Measurements from ENCODE around the gene NDUFB2. TPM values are rescaled to one million over a fixed set of nuclear protein-coding genes. Genes with fewer than 3 reads are reported as not detected.
"Not testable (repeated sequence)": the region's sequence is repeated elsewhere in the genome, so short reads cannot be mapped to it uniquely, and the experiment has no call there.

The NDUFB2 gene
- total and polyA plus RNA-seq, 7 experiments from 2014 or later, result 88.3 to 507 (median 94.9) TPM

DNA sequence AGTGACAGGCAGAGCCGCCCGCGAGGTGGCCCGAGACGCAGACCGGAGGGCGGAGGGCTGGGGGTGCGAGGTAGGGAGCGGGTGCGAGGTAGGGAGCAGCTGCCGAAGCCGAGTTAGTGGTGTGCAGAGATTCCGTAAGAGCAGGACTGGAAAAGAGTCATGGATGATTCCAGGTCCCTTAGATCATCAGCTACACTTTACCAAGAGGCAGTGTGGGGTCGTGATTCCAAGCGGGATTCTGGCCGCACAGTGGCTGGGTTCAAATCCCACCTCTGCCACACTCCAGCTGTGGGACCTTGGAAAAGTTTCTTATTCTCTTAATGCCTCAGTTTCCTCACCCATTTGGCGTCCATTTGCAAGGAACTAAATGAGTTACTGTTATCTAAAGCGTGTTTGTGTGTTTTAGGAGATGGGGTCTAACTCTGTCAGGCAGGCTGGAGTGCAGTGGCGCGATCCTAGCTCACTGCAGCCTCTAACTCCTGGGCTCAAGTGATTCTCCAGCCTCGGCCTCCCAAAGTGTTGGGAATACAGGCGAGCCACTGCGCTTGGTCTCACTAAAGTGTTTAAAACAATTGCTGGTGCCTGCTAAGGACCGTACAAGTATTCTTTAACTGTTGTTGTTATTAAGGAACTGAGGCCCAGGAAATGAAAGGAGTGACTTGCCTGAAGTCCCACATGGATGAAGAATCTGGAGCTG is 1.1 kb downstream of the NDUFB2 start:
- no peaks in the 10 kb centered on the region for H3K27me3 Mint-ChIP-seq
- peaks cover 0 to 11% (median 4%) of the 10 kb centered on the region in 5 donors for H3K36me3 Mint-ChIP-seq
- peaks cover 0 to 4% (median 0%) of the 10 kb centered on the region in 11 donors for H3K9me3 Mint-ChIP-seq
- peak overlapping the region; percentile 92 to 99 (median 98) for H3K27ac Mint-ChIP-seq
- H3K4me1 Mint-ChIP-seq, result peaks cover 18 to 51% (median 40%) of the 10 kb centered on the region in 7 donors
- intact Hi-C loops (cut with micrococcal nuclease), result loop anchor here (1.0 to 10.0 kb wide), 8 partner anchors 26 to 1041 kb away; partner anchors contain the start of genes AGK (in 2 of the 2), RAB19 (in 1 of the 2), SSBP1 (in 1 of the 2) and TMEM178B (in 1 of the 2)
- no peak for ATAC-seq
- ChIA-PET CTCF (interaction anchor here (0.8 kb wide), 1 partner anchor 317 kb away, joined by 4 read pairs; the partner anchor contains the start of gene MRPS33), POLR2A (interaction anchor here (0.7 to 4.9 kb wide), 5 partner anchors 24 to 317 kb away, joined by 5 to 26 read pairs (median 6); partner anchors contain the start of genes ADCK2 and MRPS33)
- H3K27me3 ChIP-seq (ENCODE audit: control insufficient read depth in 2 of 2, insufficient read depth in 2 of 2, low read length in 2 of 2), result no peaks in the 10 kb centered on the region
- no peak for DNase-seq
- H3K9me3 ChIP-seq (ENCODE audit: control insufficient read depth in 2 of 3, low read length in 3 of 3), result no peaks in the 10 kb centered on the region
- H3K4me3 ChIP-seq (ENCODE audit: low read length), result peak overlapping the region; percentile 99
- H3K36me3 ChIP-seq (ENCODE audit: control insufficient read depth in 2 of 3, insufficient read depth in 3 of 3, low read length in 3 of 3), result peaks cover 0 to 9% (median 0%) of the 10 kb centered on the region in 3 experiments
- H3K4me3 Mint-ChIP-seq, result peak overlapping the region; percentile 87 to 100 (median 98)
- H3K4me1 ChIP-seq (ENCODE audit: control insufficient read depth in 2 of 2, insufficient read depth in 2 of 2, low read length in 2 of 2), result peaks cover 12 to 16% of the 10 kb centered on the region in 2 donors
- peak overlapping the region; percentile 88 for H3K27ac ChIP-seq (ENCODE audit: low read depth, low read length)

DNA sequence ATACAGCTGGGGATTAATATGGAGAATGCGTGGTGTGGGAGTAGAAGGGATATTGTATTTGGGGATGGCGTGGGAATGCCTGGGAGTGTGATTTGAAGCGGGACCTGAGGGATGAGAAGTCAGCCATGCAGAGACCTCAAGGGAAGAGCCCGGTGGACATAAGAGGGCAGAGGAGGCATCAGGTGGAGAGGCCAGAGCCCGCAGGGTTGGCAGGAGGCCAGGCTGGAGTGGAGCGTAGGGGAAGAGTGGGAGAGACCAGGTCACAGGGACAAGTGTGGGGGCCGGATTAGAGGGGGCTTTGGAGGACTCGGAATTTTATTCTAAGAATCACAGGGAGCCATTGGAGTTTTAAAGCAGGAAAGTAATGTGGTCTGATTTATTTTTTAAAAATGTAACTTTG is 2.0 kb downstream of the NDUFB2 start:
- Histone ChIP-seq H3K9me3 (ENCODE audit: control insufficient read depth in 2 of 3, low read length in 3 of 3) (no peaks in the 10 kb centered on the region), H3K4me1 (ENCODE audit: control insufficient read depth in 2 of 2, insufficient read depth in 2 of 2, low read length in 2 of 2) (peaks cover 12 to 16% of the 10 kb centered on the region in 2 donors), H3K27ac (ENCODE audit: low read depth, low read length) (no peak overlapping the region), H3K36me3 (ENCODE audit: control insufficient read depth in 2 of 3, insufficient read depth in 3 of 3, low read length in 3 of 3) (peaks cover 0 to 9% (median 0%) of the 10 kb centered on the region in 3 experiments), H3K27me3 (ENCODE audit: control insufficient read depth in 2 of 2, insufficient read depth in 2 of 2, low read length in 2 of 2) (no peaks in the 10 kb centered on the region), H3K4me3 (ENCODE audit: low read length) (no peak overlapping the region)
- CTCF ChIA-PET, result no interaction called here
- Mint-ChIP-seq H3K27me3 (no peaks in the 10 kb centered on the region), H3K4me1 (peaks cover 18 to 56% (median 40%) of the 10 kb centered on the region in 7 donors), H3K4me3 (peak overlapping the region; percentile 87 to 100 (median 98)), H3K9me3 (peaks cover 0 to 4% (median 0%) of the 10 kb centered on the region in 11 donors), H3K36me3 (peaks cover 0 to 11% (median 4%) of the 10 kb centered on the region in 5 donors), H3K27ac (peak overlapping the region; percentile 9 to 99 (median 92))
- DNase-seq, result no peak
- ATAC-seq, result no peak
- POLR2A ChIA-PET, result interaction anchor here (3.0 to 4.9 kb wide), 2 partner anchors 24 to 25 kb away, joined by 21 to 26 read pairs; partner anchors contain the start of gene ADCK2
- intact Hi-C loops (cut with micrococcal nuclease), result loop anchor here (5.0 to 10.0 kb wide), 5 partner anchors 36 to 856 kb away; partner anchors contain the start of genes AGK (in 2 of the 2), RAB19 (in 1 of the 2) and TMEM178B (in 1 of the 2)

DNA sequence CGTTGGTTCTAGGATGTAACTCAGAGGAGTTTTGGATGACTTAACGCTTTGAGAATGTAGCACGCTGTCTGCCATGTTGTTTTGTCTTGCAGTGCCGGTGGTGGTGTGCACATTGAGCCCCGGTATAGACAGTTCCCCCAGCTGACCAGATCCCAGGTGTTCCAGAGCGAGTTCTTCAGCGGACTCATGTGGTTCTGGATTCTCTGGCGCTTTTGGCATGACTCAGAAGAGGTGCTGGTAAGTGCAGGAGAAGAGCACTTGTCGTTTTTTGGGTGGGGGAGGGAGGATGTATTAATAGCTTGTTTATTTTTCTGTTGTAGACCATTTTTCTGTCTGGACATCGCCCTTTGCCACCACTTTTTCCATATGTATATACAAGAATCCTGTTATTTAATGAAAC is 6.3 kb downstream of the NDUFB2 start:
- Histone ChIP-seq H3K27ac (ENCODE audit: low read depth, low read length) (no peak overlapping the region), H3K27me3 (ENCODE audit: control insufficient read depth in 2 of 2, insufficient read depth in 2 of 2, low read length in 2 of 2) (no peaks in the 10 kb centered on the region), H3K36me3 (ENCODE audit: control insufficient read depth in 2 of 3, insufficient read depth in 3 of 3, low read length in 3 of 3) (peaks cover 0 to 24% (median 0%) of the 10 kb centered on the region in 3 experiments), H3K9me3 (ENCODE audit: control insufficient read depth in 2 of 3, low read length in 3 of 3) (no peaks in the 10 kb centered on the region), H3K4me3 (ENCODE audit: low read length) (no peak overlapping the region), H3K4me1 (ENCODE audit: control insufficient read depth in 2 of 2, insufficient read depth in 2 of 2, low read length in 2 of 2) (peaks cover 5 to 7% of the 10 kb centered on the region in 2 donors)
- H3K4me1 Mint-ChIP-seq, result peaks cover 11 to 41% (median 22%) of the 10 kb centered on the region in 7 donors
- no peak for ATAC-seq
- H3K4me3 Mint-ChIP-seq, result no peak overlapping the region
- intact Hi-C loops (cut with micrococcal nuclease), result no loop called here
- no peaks in the 10 kb centered on the region for H3K27me3 Mint-ChIP-seq
- H3K9me3 Mint-ChIP-seq, result no peaks in the 10 kb centered on the region
- peak overlapping the region in 5 of 9 donors; percentile 21 to 84 (median 34) for H3K27ac Mint-ChIP-seq
- ChIA-PET CTCF (no interaction called here), POLR2A (interaction anchor here (0.6 to 4.9 kb wide), 3 partner anchors 20 to 1609 kb away, joined by 3 to 21 read pairs (median 4); no protein-coding TSS in a partner anchor)
- peaks cover 0 to 23% (median 9%) of the 10 kb centered on the region in 5 donors for H3K36me3 Mint-ChIP-seq
- no peak for DNase-seq

DNA sequence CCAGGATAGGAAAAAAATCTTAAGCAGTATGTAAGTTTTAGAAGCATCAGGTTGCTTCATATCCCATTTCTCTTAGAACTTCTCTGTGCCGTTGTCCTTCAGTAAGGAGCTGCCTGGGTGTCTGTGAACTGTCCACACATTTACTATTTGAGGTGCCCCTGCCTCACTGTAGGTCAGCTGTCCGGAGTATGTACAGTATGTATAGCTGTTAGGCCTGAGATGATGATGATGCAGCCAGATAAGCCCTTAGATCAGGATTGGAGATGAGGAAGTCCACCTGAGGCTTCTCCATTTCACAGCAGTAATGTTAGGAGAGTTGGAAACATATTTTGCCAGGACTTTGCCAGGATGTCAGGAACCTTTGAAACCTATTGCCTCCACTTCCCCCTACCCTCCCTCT is 7.7 kb downstream of the NDUFB2 start:
- DNase-seq (no peak), ATAC-seq (no peak)
- no peaks in the 10 kb centered on the region for H3K9me3 Mint-ChIP-seq
- ChIA-PET POLR2A (no interaction called here), CTCF (no interaction called here)
- H3K27me3 Mint-ChIP-seq, result no peaks in the 10 kb centered on the region
- intact Hi-C loops (cut with micrococcal nuclease), result no loop called here
- peaks cover 0 to 22% (median 5%) of the 10 kb centered on the region in 5 donors for H3K36me3 Mint-ChIP-seq
- H3K4me1 Mint-ChIP-seq, result peaks cover 3 to 30% (median 13%) of the 10 kb centered on the region in 7 donors
- no peaks in the 10 kb centered on the region for H3K27me3 ChIP-seq (ENCODE audit: control insufficient read depth in 2 of 2, insufficient read depth in 2 of 2, low read length in 2 of 2)
- H3K4me3 ChIP-seq (ENCODE audit: low read length), result no peak overlapping the region
- H3K9me3 ChIP-seq (ENCODE audit: control insufficient read depth in 2 of 3, low read length in 3 of 3), result no peaks in the 10 kb centered on the region
- H3K4me1 ChIP-seq (ENCODE audit: control insufficient read depth in 2 of 2, insufficient read depth in 2 of 2, low read length in 2 of 2), result no peaks in the 10 kb centered on the region
- H3K27ac ChIP-seq (ENCODE audit: low read depth, low read length), result no peak overlapping the region
- peak overlapping the region in 7 of 9 donors; percentile 1 to 75 (median 63) for H3K27ac Mint-ChIP-seq
- H3K36me3 ChIP-seq (ENCODE audit: control insufficient read depth in 2 of 3, insufficient read depth in 3 of 3, low read length in 3 of 3), result peaks cover 0 to 24% (median 0%) of the 10 kb centered on the region in 3 experiments
- no peak overlapping the region for H3K4me3 Mint-ChIP-seq

DNA sequence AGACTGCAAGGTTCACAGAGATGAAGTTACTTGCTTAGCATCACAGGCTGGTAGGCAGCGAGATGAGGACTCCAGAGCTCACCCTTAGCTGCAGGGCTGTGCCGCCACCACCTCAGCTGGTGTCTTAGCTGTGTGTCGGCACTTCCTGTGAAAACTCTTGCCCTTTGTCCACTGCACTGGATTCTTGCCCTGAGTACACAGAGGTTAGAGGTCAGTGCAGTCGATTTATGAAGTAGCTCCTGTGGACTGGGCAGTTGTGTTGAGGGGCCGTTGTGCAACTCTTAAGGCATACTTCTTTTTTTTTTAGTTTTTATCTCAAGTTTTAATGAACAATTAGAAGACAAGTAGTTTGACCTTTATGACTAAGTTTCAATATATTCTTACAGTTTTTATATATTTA is 10.6 kb downstream of the NDUFB2 start:
- Mint-ChIP-seq H3K27me3 (no peaks in the 10 kb centered on the region), H3K4me3 (no peak overlapping the region), H3K9me3 (peaks cover 0 to 1% (median 0%) of the 10 kb centered on the region in 11 donors), H3K27ac (peak overlapping the region in 1 of 9 donors; percentile 46), H3K4me1 (peaks cover 2 to 11% (median 4%) of the 10 kb centered on the region in 7 donors), H3K36me3 (peaks cover 0 to 26% (median 9%) of the 10 kb centered on the region in 5 donors)
- no peaks in the 10 kb centered on the region for H3K27me3 ChIP-seq (ENCODE audit: control insufficient read depth in 2 of 2, insufficient read depth in 2 of 2, low read length in 2 of 2)
- H3K9me3 ChIP-seq (ENCODE audit: control insufficient read depth in 2 of 3, low read length in 3 of 3), result no peaks in the 10 kb centered on the region
- no peak overlapping the region for H3K27ac ChIP-seq (ENCODE audit: low read depth, low read length)
- H3K4me3 ChIP-seq (ENCODE audit: low read length), result no peak overlapping the region
- intact Hi-C loops (cut with micrococcal nuclease), result no loop called here
- H3K36me3 ChIP-seq (ENCODE audit: control insufficient read depth in 2 of 3, insufficient read depth in 3 of 3, low read length in 3 of 3), result peaks cover 0 to 24% (median 0%) of the 10 kb centered on the region in 3 experiments
- H3K4me1 ChIP-seq (ENCODE audit: control insufficient read depth in 2 of 2, insufficient read depth in 2 of 2, low read length in 2 of 2), result no peaks in the 10 kb centered on the region
- ATAC-seq, result no peak
- ChIA-PET CTCF (no interaction called here), POLR2A (no interaction called here)
- no peak for DNase-seq

DNA sequence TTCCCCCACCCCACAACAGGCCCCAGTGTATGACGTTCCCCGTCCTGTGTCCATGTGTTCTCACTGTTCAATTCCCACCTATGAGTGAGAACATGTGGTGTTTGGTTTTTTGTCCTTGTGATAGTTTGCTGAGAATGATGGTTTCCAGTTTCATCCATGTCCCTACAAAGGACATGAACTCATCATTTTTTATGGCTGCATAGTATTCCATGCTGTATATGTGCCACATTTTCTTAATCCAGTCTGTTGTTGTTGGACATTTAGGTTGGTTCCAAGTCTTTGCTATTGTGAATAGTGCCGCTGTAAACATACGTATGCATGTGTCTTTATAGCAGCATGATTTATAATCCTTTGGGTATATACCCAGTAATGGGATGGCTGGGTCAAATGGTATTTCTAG is 12.3 kb downstream of the NDUFB2 start:
- H3K4me1 Mint-ChIP-seq; DNase-seq; intact Hi-C loops (cut with micrococcal nuclease); H3K4me1 ChIP-seq (ENCODE audit: control insufficient read depth in 2 of 2, insufficient read depth in 2 of 2, low read length in 2 of 2); ATAC-seq; H3K9me3 ChIP-seq (ENCODE audit: control insufficient read depth in 2 of 3, low read length in 3 of 3); H3K27me3 ChIP-seq (ENCODE audit: control insufficient read depth in 2 of 2, insufficient read depth in 2 of 2, low read length in 2 of 2); CTCF ChIA-PET; H3K27me3 Mint-ChIP-seq; POLR2A ChIA-PET; H3K27ac ChIP-seq (ENCODE audit: low read depth, low read length); H3K9me3 Mint-ChIP-seq; H3K4me3 ChIP-seq (ENCODE audit: low read length); H3K4me3 Mint-ChIP-seq: not testable (repeated sequence)
- Mint-ChIP-seq H3K36me3 (peaks cover 0 to 30% (median 9%) of the 10 kb centered on the region in 5 donors), H3K27ac (peak overlapping the region in 1 of 9 donors; percentile 38)
- peaks cover 0 to 24% (median 0%) of the 10 kb centered on the region in 3 experiments for H3K36me3 ChIP-seq (ENCODE audit: control insufficient read depth in 2 of 3, insufficient read depth in 3 of 3, low read length in 3 of 3)
